Heart left ventricle (tissue), 16 donors: Measurements from ENCODE around the gene NUP214. TPM values are rescaled to one million over a fixed set of nuclear protein-coding genes. Genes with fewer than 3 reads are reported as not detected.

Experiments used
- ATAC-seq, 4 donors: fragments of 200-7000 bp; cut with Tn5 transposase; one replicate each; pipeline ENCODE4 v1.9.1; 2020 to 2022; ENCODE audit warnings: moderate library complexity in 4 of 4, mild to moderate bottlenecking in 3 of 4, moderate number of reproducible peaks in 1 of 4
- DNase-seq, 5 donors: peaks; one replicate each; pipeline ENCODE4 v3.0.0-alpha.2; 2020
- H3K27ac ChIP-seq, 12 donors: fragments of 200-600 bp; sonication (generic) in 4 of 12; one replicate each; pipeline versions ENCODE4 v1.5.0 to v1.8.0; 2016 to 2022; ENCODE audit warnings: mild to moderate bottlenecking in 2 of 12
- H3K27me3 ChIP-seq, 9 donors: fragments of 200-600 bp; sonication (generic) in 2 of 9; one replicate each; pipeline versions ENCODE4 v1.5.1 to v1.8.0; 2016 to 2022; ENCODE audit warnings: mild to moderate bottlenecking in 3 of 9
- H3K36me3 ChIP-seq, 9 donors: fragments of 200-600 bp; sonication (generic) in 2 of 9; one replicate each; pipeline versions ENCODE4 v1.5.0 to v1.8.0; 2018 to 2022; ENCODE audit warnings: mild to moderate bottlenecking in 2 of 9
- H3K4me1 ChIP-seq, 12 donors: fragments of 200-600 bp; sonication (generic) in 4 of 12; one replicate each; pipeline versions ENCODE4 v1.5.0 to v1.8.0; 2016 to 2022; ENCODE audit warnings: mild to moderate bottlenecking in 3 of 12
- H3K4me3 ChIP-seq, 12 donors: fragments of 200-600 bp; sonication (generic) in 4 of 12; one replicate each; pipeline versions ENCODE4 v1.5.0 to v1.8.0; 2017 to 2022; ENCODE audit warnings: mild to moderate bottlenecking in 9 of 12, moderate library complexity in 4 of 12
- H3K9me3 ChIP-seq, 12 donors: fragments of 200-600 bp; sonication (generic) in 4 of 12; one replicate each; pipeline versions ENCODE4 v1.5.0 to v1.8.0; 2016 to 2022; ENCODE audit warnings: mild to moderate bottlenecking in 1 of 12
- POLR2A ChIP-seq, 2 donors: fragments of 450-650 bp; IDR thresholded peaks; one replicate each; pipeline ENCODE4 v1.6.1; 2017; ENCODE audit warnings: antibody characterized with exemption in 2 of 2, mild to moderate bottlenecking in 2 of 2, moderate library complexity in 2 of 2
- WGBS, 4 donors: extraction: QIAGEN DNeasy Blood & Tissue Kit in 2 of 4; methylation state at CpG; one replicate each; pipeline versions ENCODE4 v1.1.5 to v1.1.7; 2013 to 2018; 5-methylcytosine and 5-hydroxymethylcytosine counted together
- intact Hi-C, 10 donors: fragments of 100-400 bp; cut with DNase I; formaldehyde crosslinking; loops; one replicate each; pipeline versions ENCODE4 v1.11.1 to v1.14.2; 2022
- polyA plus RNA-seq, 2 donors: library from polyadenylated mRNA; stranded (reverse); fragments of 200-250 nt; gene quantifications; one replicate each; pipeline ENCODE4 v1.2.3, GENCODE V29; 2013
- total RNA-seq, 9 donors: library from RNA; depleted of rRNA in 2 of 9; stranded (reverse); fragments of >200 nt in 2 of 9; fragmentation: NEBNext Ultra II Directional in 3 of 9; extraction: Animal tissue kit (Norgen Biotek cat#: 25700) in 3 of 9; gene quantifications; one replicate each; pipeline versions ENCODE4 v1.1.0 to v1.2.4, GENCODE V29; 2016 to 2023
- TF ChIP-seq, protein P1 (sequence below), 12 donors: fragments of 200-600 bp; sonication (generic) in 4 of 12; IDR thresholded peaks; one replicate each; pipeline versions ENCODE4 v1.5.0 to v1.8.0; 2018 to 2022; ENCODE audit warnings: antibody characterized with exemption in 12 of 12, mild to moderate bottlenecking in 5 of 12
- donor health status: ischemic (EF 13 %, LVEDD 7.1; RV severe dilation, severe dysfunction).
- donor health status: healthy with polysubstance abuse.
- donor health status: DM: no; HTN: yes; CAD: no.
- donor health status: DM: no; HTN: no; CAD: no.
- donor health status: ischemic (EF 25% LVEDD 6.9; RV normal size, moderate dysfunction).
- donor health status: ischemic (EF 25% LVEDD 5.7; RV mildly dilated, moderate dysfunction).
- donor health status: healthy.
- donor health status: DM: yes; HTN: yes; CAD: no.
- donor health status: ischemic (EF 35%, LVEDD 5.7; RV mildly dilated, moderate dysfunction).
- donor health status: nonischemic (EF 11% LVEDD 7.7; RV severe dilation, severe dysfunction).
- donor health status: DM: yes; HTN: yes; CAD: no.
- donor health status: PGD.
- donor health status: ischemic (EF 29% LVEDD 5.4; RV normal size, mild dysfunction).
- donor health status: nonischemic (EF 23%, LVEDD 6.1; RV moderate dilation, normal function).

NUP214 gene
- total and polyA plus RNA-seq, 11 donors: 13.7 to 45.1 (median 23.6) TPM

DNA sequence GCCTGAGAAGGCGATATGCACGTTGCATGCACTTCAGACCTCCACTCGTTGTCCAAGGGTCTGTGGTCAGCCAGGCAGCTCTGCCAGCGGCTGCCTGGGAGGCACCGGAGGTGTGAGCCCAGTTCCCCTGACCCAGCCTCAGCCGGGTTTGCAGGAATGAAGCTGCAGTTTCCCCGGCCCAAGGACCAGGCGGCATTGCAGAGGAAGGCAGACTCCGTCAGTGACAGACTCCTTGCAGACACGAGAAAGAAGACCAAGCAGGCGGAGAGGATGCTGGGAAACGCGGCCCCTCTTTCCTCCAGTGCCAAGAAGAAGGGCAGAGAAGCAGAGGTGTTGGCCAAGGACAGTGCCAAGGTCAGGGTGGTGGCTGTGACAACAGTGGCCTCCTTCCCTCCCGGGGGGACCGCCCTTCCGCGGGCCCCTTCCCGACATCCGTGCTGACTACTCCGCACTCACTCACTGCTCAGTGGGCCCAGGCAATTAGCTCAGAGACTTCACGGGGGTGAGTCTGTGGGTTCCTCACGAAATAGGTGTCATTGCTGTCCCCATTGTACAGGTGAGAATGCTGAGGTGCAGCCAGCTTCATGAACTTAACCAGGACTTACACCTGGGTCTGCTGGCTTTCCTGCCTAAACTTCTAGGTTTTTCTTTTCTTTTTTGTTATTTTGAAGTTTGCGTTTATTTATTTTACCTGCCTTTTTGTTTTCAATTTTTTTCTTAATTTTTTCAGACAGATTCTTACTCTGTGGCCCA, 39.8 kb upstream of the NUP214 start:
- Histone ChIP-seq H3K4me1 (peaks cover 0 to 6% (median 0%) of the 10 kb centered on the region in 12 donors), H3K36me3 (no peaks in the 10 kb centered on the region), H3K27ac (no peak overlapping the region), H3K9me3 (no peaks in the 10 kb centered on the region), H3K27me3 (no peaks in the 10 kb centered on the region), H3K4me3 (no peak overlapping the region)
- no peak for ATAC-seq
- WGBS, 4 donors: 79 to 88% (median 83%) methylated on average over 20 to 23 of the region's 23 CpGs
- intact Hi-C loops: no loop called here
- DNase-seq: no peak
- TF ChIP-seq, protein P1, sequence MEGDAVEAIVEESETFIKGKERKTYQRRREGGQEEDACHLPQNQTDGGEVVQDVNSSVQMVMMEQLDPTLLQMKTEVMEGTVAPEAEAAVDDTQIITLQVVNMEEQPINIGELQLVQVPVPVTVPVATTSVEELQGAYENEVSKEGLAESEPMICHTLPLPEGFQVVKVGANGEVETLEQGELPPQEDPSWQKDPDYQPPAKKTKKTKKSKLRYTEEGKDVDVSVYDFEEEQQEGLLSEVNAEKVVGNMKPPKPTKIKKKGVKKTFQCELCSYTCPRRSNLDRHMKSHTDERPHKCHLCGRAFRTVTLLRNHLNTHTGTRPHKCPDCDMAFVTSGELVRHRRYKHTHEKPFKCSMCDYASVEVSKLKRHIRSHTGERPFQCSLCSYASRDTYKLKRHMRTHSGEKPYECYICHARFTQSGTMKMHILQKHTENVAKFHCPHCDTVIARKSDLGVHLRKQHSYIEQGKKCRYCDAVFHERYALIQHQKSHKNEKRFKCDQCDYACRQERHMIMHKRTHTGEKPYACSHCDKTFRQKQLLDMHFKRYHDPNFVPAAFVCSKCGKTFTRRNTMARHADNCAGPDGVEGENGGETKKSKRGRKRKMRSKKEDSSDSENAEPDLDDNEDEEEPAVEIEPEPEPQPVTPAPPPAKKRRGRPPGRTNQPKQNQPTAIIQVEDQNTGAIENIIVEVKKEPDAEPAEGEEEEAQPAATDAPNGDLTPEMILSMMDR (IDR thresholded peaks at IDR 0.05): no peak
- no peak for TF ChIP-seq POLR2A (IDR thresholded peaks at IDR 0.05)

DNA sequence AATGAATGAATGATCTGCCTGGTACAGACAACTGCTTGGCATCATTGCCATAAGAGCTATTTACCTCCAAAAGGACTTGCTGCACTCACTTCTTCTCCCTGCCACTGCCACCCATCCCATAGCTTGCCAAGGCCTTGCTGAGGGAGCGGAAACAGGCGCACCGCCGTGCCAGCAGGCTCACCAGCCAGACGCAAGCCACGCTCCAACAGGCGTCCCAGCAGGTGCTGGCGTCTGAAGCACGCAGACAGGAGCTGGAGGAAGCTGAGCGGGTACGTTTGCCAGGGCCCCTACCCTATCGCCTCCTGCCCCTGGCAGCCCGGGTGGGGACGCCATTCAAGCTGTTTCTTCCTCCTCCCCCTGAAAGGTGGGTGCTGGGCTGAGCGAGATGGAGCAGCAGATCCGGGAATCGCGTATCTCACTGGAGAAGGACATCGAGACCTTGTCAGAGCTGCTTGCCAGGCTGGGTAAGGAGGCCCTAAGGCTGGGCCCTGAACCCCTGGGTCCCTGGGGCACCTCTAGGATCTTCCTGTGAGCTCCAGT, 38.0 kb upstream of the NUP214 start:
- Histone ChIP-seq H3K4me1 (peaks cover 0 to 6% (median 0%) of the 10 kb centered on the region in 12 donors), H3K9me3 (no peaks in the 10 kb centered on the region), H3K27ac (no peak overlapping the region), H3K36me3 (no peaks in the 10 kb centered on the region), H3K27me3 (peaks cover 0 to under 1% (median 0%) of the 10 kb centered on the region in 9 donors), H3K4me3 (no peak overlapping the region)
- DNase-seq (no peak), ATAC-seq (no peak)
- 88 to 95% (median 92%) methylated on average over 15 to 19 of the region's 19 CpGs for WGBS, 4 donors
- intact Hi-C loops: no loop called here
- TF ChIP-seq, protein P1 (IDR thresholded peaks at IDR 0.05): no peak
- TF ChIP-seq POLR2A (IDR thresholded peaks at IDR 0.05): no peak

DNA sequence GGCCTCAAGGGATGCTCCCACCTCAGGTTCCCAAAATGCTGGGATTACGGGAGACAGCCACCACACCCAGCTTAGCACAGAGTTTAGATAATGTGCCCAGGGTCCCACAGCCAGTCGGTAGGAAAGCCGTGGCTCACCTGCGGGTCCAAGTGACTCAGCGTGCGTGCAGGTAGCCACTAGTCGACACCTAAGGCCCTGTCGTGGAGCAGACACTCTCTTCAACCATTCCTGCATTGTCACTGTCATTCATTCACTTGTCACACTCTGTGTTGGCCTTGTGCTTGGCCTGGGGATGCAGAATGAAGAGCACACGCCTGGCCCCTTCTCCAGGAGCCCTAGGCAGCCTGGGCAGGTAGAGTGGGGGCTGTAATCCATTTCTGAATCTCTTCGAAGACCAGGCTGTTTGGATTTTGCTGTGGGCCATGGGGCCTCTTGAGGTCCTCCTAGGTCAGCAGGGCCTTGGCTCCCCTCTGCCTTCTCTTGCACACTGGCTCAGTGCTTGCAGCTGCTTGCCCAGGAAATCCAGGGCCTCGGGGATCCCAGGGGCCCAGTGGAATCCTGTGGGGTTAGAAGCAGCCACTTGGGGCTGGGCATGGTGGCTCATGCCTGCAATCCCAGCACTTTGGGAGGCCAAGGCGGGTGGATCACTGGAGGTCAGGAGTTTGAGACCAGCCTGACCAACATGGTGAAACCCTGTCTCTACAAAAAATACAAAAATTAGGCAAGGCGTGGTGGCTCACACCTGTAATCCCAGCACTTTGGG, 35.2 kb upstream of the NUP214 start:
- Histone ChIP-seq H3K36me3 (no peaks in the 10 kb centered on the region), H3K27ac (no peak overlapping the region), H3K27me3 (peaks cover 0 to 21% (median 2%) of the 10 kb centered on the region in 9 donors), H3K9me3 (no peaks in the 10 kb centered on the region), H3K4me3 (no peak overlapping the region), H3K4me1 (peaks cover 0 to 2% (median 0%) of the 10 kb centered on the region in 12 donors)
- no peak for DNase-seq
- TF ChIP-seq POLR2A (IDR thresholded peaks at IDR 0.05): no peak
- TF ChIP-seq, protein P1 (IDR thresholded peaks at IDR 0.05): no peak
- ATAC-seq: no peak
- intact Hi-C loops: no loop called here
- 86 to 96% (median 87%) methylated on average over 12 to 13 of the region's 13 CpGs for WGBS, 4 donors
